ENCODE results near the gene RPL28.

The RPL28 gene

GRCh38 chr19:55353803-55354697 lies 31.7 kb upstream of the RPL28 start:
- DNase-seq: peak; percentile 63

GRCh38 chr19:55354698-55355212 lies 31.0 kb upstream of the RPL28 start, which contains the start of gene COX6B2:
Gene COX6B2, minus strand, starts transcription at chr19:55354719. Its CDS starts 198 bp downstream, at chr19:55354521.
- no peak for DNase-seq

DNA sequence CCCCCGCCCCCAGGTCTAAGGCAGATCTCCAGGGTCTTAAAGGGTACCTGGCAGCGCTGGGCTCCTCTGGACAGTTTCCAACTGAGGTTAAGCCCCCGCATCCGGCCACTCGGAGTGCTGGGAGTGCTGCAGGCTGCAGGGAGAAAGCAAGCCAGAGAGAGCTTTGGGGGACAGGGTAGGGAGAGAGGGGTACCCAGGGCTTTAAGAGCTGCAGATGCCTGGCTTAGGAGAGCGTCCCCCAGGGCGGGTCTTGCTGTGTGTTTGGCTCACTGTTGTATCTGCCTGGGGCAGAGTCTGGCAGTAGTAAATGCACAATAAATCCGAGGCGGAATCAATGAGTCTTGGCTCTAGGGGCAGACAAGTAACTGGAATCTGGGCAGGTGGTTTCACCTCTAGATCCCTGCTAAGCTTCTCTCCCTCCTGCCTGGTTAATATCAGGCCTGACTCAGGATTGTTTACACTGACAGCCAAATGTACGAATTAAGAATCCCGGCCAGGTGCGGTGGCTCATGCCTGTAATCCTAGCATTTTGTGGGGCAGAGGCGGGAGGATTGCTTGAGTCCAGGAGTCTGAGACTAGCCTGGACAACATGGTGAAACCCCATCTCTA lies 30.4 kb upstream of the RPL28 start:
- DNase-seq: no peak

DNA sequence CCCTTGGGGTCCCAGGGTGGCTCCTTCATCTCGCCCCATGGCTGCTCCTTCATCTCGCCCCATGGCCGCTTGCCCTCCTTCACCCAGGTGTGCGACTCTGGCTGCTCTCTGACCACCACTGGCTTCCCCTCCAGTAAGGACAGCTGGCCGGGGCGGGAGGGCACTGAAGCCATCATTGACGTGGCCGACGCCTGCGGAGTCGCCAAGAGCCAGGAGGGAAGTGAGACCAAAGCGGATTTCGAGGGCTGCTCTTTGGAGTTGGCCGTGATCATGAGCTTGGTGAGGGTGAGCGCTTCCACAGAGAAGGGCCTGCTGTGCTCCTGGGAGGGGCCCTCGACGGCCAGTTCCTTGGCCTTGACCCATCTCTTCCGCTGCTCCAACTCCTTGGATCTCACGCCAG lies 27.2 kb upstream of the RPL28 start:
- no peak for DNase-seq

GRCh38 chr19:55358943-55359908 lies 26.5 kb upstream of the RPL28 start:
- no peak for DNase-seq

- no peak for DNase-seq
Measured at GRCh38 chr19:55360902-55361301, 24.8 kb upstream of the RPL28 start.

DNA sequence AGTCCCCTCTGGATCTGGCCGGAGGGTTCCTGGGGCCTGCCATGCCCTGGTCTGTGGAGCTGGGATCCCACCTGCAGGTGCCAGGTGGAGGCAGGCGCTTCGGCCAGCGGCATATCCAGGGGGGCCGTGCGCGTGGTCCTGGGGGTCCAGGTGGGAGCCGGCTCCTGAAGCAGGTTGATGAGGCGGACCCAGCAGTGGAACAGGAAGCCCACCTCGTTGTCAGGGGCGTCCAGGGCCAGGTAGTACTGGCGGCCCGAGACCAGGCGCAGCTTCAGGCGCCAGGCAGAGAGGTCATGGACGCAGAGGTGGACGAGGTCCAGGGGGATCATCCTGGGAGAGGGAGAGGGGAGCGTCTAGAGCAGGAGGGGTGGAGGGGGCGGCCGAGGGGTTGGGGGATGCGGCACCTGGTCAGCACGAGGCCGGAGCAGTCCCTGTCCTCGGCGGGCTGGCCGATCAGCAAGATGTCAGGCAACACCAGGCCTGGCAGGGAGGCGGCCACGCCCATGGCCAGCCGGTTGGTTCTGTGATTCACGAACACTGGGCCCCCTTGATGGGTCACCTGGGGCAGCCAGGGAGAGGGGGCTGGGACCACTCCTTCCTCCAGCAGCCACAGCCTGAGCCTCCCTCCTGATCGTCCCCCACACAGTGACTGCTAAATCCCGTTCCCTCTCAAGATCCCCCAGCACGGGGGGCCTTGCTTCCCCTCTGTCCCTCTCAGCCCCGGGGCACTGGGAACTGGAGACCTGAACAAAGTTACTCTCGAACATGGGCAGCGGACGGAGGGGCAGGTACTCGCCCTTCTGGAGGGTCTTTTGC lies 23.4 kb upstream of the RPL28 start:
- no peak for DNase-seq

- no peak for DNase-seq
Measured at GRCh38 chr19:55362990-55363716, 22.6 kb upstream of the RPL28 start, which contains the start of gene GARIN5B. Gene GARIN5B, minus strand, starts transcription at chr19:55363260. Its CDS starts 194 bp downstream, at chr19:55363066.

- no peak for DNase-seq
Measured at GRCh38 chr19:55365245-55365644, 20.5 kb upstream of the RPL28 start.

- no peak for DNase-seq
Measured at GRCh38 chr19:55365964-55366363, 19.8 kb upstream of the RPL28 start.

DNA sequence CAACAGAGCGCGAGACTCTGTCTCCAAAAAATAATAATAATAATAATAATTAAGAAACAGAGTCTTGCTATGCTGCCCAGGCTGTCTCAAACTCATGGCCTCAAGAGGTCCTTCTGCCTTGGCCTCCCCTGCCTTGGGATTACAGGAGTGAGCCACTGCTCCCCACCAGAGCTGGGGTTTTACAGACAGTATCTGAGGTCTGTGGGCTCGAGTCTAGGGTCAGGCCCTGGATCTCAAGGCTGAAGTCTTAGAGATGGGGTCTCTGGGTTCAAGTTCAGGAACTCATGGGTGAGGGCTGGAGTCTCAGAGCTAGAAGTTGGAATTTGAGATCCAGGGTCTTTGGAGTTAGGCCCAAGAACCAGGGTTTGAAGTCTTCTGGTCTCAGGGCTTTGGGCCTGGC lies 18.9 kb upstream of the RPL28 start:
- no peak for DNase-seq

DNA sequence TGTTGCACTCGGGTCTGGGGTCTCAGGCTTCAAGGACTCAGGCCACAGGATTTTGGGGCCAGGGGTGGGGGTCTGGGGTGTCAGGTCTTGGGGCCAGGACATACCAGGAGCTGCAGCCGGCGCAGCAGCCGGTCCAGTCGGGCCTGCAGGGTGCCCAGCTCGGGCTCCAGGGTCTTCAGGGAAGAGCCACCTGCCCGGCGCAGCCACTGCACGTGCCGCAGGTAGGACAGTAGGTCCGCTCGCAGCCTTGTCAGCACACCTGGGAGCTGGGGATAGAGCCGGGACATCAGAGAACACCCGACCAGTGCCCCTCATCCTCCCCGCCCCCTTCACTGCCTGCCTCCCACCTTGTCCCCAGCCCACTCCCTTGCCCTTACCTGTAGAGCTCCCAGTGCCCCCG lies 17.6 kb upstream of the RPL28 start:
- DNase-seq: no peak

GRCh38 chr19:55368701-55369563 lies 16.8 kb upstream of the RPL28 start:
- DNase-seq: peak; percentile 52

GRCh38 chr19:55369653-55370304 lies 16.0 kb upstream of the RPL28 start:
- DNase-seq: peak; percentile 61

DNA sequence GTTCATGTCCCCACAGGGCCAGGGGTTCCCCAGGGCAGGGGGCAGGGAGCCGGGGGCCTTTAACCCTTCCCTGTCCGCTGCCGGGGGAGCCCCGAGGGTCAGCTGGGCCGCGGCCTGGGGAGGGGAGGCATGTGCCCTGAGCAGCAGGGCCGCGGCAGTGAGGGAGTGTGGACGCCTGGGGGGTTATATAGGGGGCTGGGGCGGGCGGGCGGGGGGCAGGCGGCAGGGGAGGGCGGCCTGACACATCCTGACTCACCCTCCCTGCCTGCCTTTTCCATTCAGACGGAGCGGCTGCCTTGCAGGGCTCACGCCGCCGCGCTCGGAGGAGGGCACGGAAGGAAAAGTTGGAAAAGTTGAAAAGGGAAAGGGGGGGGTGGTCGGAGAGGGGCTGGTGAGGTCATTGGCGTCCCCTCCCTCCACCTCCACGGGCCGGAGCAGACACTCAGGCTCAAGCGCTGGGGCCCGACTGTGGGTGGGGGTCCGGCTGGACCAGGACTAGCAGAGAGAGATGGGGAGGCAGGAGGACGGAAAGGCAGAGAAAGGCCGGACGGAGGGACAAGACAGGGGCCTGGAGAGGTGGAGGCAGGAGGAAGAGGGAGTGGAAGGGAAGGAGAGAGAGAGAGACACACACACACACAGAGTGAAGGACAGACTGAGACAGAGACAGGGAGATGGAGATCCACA lies 15.3 kb upstream of the RPL28 start, which contains the start of gene IL11:
Gene IL11, minus strand, starts transcription at position 159 of the 684 bp plus-strand sequence. Its CDS starts 153 bp downstream, at position 6.
- no peak for DNase-seq

GRCh38 chr19:55372316-55373081 lies 13.2 kb upstream of the RPL28 start:
- DNase-seq: no peak

GRCh38 chr19:55373306-55373992 lies 12.3 kb upstream of the RPL28 start:
- no peak for DNase-seq

Measured in stimulated activated CD4-positive, alpha-beta T cell treated with anti-CD3 and anti-CD28 coated beads, Interleukin-15, amount 100 ng/mL, for 24 hours (primary cell).